Mucosa of descending colon (tissue), 3 donors: ENCODE data around the gene HIGD1C. TPM values are rescaled to one million over a fixed set of nuclear protein-coding genes. Genes with fewer than 3 reads are reported as not detected.
"Not testable (repeated sequence)": the region's sequence is repeated elsewhere in the genome, so short reads cannot be mapped to it uniquely, and the experiment has no call there.

ENCODE experiments used
- ATAC-seq: fragments of 200-7000 bp; cut with Tn5 transposase; one replicate; pipeline ENCODE4 v1.9.1; 2020; ENCODE audit warnings: mild to moderate bottlenecking, moderate library complexity
- DNase-seq, 3 donors: peaks; one replicate each; pipeline ENCODE4 v3.0.0-alpha.2; 2020
- H3K36me3 ChIP-seq: fragments of 200-600 bp; one replicate; pipeline ENCODE4 v1.8.0; 2021; ENCODE audit warnings: low read depth, mild to moderate bottlenecking
- H3K4me1 ChIP-seq: fragments of 200-600 bp; one replicate; pipeline ENCODE4 v1.8.0; 2021; ENCODE audit warnings: low read depth, mild to moderate bottlenecking
- H3K4me3 ChIP-seq: fragments of 200-600 bp; one replicate; pipeline ENCODE4 v1.8.0; 2021; ENCODE audit warnings: mild to moderate bottlenecking
- H3K9me3 ChIP-seq: fragments of 200-600 bp; one replicate; pipeline ENCODE4 v1.8.0; 2021; ENCODE audit warnings: mild to moderate bottlenecking
- CTCF ChIP-seq: fragments of 200-600 bp; IDR thresholded peaks from one replicate; pipeline ENCODE4 v1.8.0; 2022; ENCODE audit warnings: antibody characterized with exemption, mild to moderate bottlenecking
- intact Hi-C, 2 donors: fragments of 100-400 bp; cut with DNase I in 1 of 2; cut with micrococcal nuclease in 1 of 2; formaldehyde crosslinking; loops; one replicate each; pipeline versions ENCODE4 v1.11.0 to v1.11.1; 2022; cut with DNase I, micrococcal nuclease
- total RNA-seq, 3 donors: library from RNA; stranded (reverse); fragmentation: NEBNext Ultra II Directional in 2 of 3; extraction: Animal tissue kit (Norgen Biotek cat#: 25700) in 2 of 3; gene quantifications; one replicate each; pipeline versions ENCODE4 v1.2.1 to v1.2.4, GENCODE V29; 2021 to 2023
- donor health status: DM: no; HTN: no; CAD: no; lungs with moderate emphysema.
- donor health status: DM: no; HTN: no; CAD: no.
- donor health status: DM: no; HTN: yes; CAD: no.

The HIGD1C gene
- total RNA-seq, 3 donors from 2014 or later = not detected

GRCh38 chr12:50925342-50925651 is 27.0 kb upstream of the HIGD1C start:
- intact Hi-C loops = no loop called here
- DNase-seq = peak in 1 of 3 donors; percentile 34
- ATAC-seq = peak; percentile 41
- Histone ChIP-seq H3K36me3 (no peaks in the 10 kb centered on the region), H3K4me1 (peaks cover 15% of the 10 kb centered on the region), H3K9me3 (no peaks in the 10 kb centered on the region), H3K4me3 (peak overlapping the region; percentile 27)
- TF ChIP-seq CTCF = no peak

GRCh38 chr12:50925920-50926319 is 26.4 kb upstream of the HIGD1C start:
- Histone ChIP-seq H3K9me3 (no peaks in the 10 kb centered on the region), H3K36me3 (no peaks in the 10 kb centered on the region), H3K4me3 (peak overlapping the region; percentile 27), H3K4me1 (peaks cover 20% of the 10 kb centered on the region)
- no peak for TF ChIP-seq CTCF
- DNase-seq (no peak), ATAC-seq (no peak)
- intact Hi-C loops = no loop called here

GRCh38 chr12:50926415-50926814 is 25.9 kb upstream of the HIGD1C start:
- intact Hi-C loops = no loop called here
- H3K4me3 ChIP-seq = peak overlapping the region; percentile 12
- no peaks in the 10 kb centered on the region for H3K9me3 ChIP-seq
- peaks cover 24% of the 10 kb centered on the region for H3K4me1 ChIP-seq
- TF ChIP-seq CTCF = no peak
- ATAC-seq = no peak
- no peaks in the 10 kb centered on the region for H3K36me3 ChIP-seq
- DNase-seq = no peak

GRCh38 chr12:50926932-50927331 is 25.4 kb upstream of the HIGD1C start:
- peak; percentile 67 to 77 (median 71) for DNase-seq
- H3K9me3 ChIP-seq, intact Hi-C loops, H3K36me3 ChIP-seq: not testable (repeated sequence)
- Histone ChIP-seq H3K4me3 (peak overlapping the region; percentile 12), H3K4me1 (peaks cover 28% of the 10 kb centered on the region)
- ATAC-seq = peak; percentile 70

- ATAC-seq (no peak), DNase-seq (no peak)
- TF ChIP-seq CTCF = no peak
- H3K4me1 ChIP-seq = peaks cover 32% of the 10 kb centered on the region
- H3K4me3 ChIP-seq = peak overlapping the region; percentile 12
- intact Hi-C loops = no loop called here
- H3K9me3 ChIP-seq = no peaks in the 10 kb centered on the region
- no peaks in the 10 kb centered on the region for H3K36me3 ChIP-seq
Observed at GRCh38 chr12:50927356-50927755, 25.0 kb upstream of the HIGD1C start.

- peaks cover 35% of the 10 kb centered on the region for H3K4me1 ChIP-seq
- intact Hi-C loops = no loop called here
- no peak for TF ChIP-seq CTCF
- DNase-seq (no peak), ATAC-seq (no peak)
- no peaks in the 10 kb centered on the region for H3K9me3 ChIP-seq
- H3K36me3 ChIP-seq = no peaks in the 10 kb centered on the region
- no peak overlapping the region for H3K4me3 ChIP-seq
Observed at GRCh38 chr12:50927766-50928224, 24.5 kb upstream of the HIGD1C start.
